Mesenchymal stem cell (in vitro differentiated cells and primary cell): ENCODE data around the gene MAP1A.

Source experiments
- DNase-seq: peaks from one replicate; pipeline ENCODE4 v3.0.0-alpha.2; 2013
- H2AFZ ChIP-seq: one replicate; pipeline ENCODE4 v1.6.1; 2013; ENCODE audit warnings: low read depth, mild to moderate bottlenecking, control low read depth, inconsistent platforms, low read length, moderate library complexity
- H2AK5ac ChIP-seq: 2 replicates; pipeline ENCODE4 v1.6.1; 2013; ENCODE audit warnings: low read length, moderate library complexity, mild to moderate bottlenecking, inconsistent platforms; ENCODE audit not compliant: severe bottlenecking
- H2BK120ac ChIP-seq: one replicate; pipeline ENCODE4 v1.6.1; 2013; ENCODE audit warnings: low read depth, mild to moderate bottlenecking, inconsistent platforms, low read length, moderate library complexity
- H2BK12ac ChIP-seq, 2 experiments: one replicate each; pipeline ENCODE4 v1.6.1; 2013; ENCODE audit warnings: inconsistent platforms in 2 of 2, low read length in 2 of 2, mild to moderate bottlenecking in 2 of 2, moderate library complexity in 2 of 2, control low read depth in 1 of 2
- H2BK15ac ChIP-seq: one replicate; pipeline ENCODE4 v1.6.1; 2013; ENCODE audit warnings: mild to moderate bottlenecking, low read depth, inconsistent platforms; ENCODE audit not compliant: poor library complexity, severe bottlenecking
- H2BK5ac ChIP-seq: 2 replicates; pipeline ENCODE4 v1.6.1; 2013; ENCODE audit warnings: low read depth, mild to moderate bottlenecking, low read length, control low read depth, inconsistent platforms; ENCODE audit not compliant: poor library complexity, severe bottlenecking
- H3K14ac ChIP-seq, 2 experiments: one replicate each; pipeline ENCODE4 v1.6.1; 2013; ENCODE audit warnings: inconsistent platforms in 2 of 2, low read length in 2 of 2, control low read depth in 1 of 2, mild to moderate bottlenecking in 1 of 2, moderate library complexity in 1 of 2
- H3K18ac ChIP-seq, 2 experiments: one replicate each; pipeline ENCODE4 v1.6.1; 2013; ENCODE audit warnings: inconsistent platforms in 2 of 2, low read length in 2 of 2, control low read depth in 1 of 2, low read depth in 1 of 2, mild to moderate bottlenecking in 1 of 2
- H3K23ac ChIP-seq, 2 experiments: one replicate each; pipeline ENCODE4 v1.6.1; 2013; ENCODE audit warnings: inconsistent platforms in 2 of 2, low read length in 2 of 2, mild to moderate bottlenecking in 2 of 2, moderate library complexity in 2 of 2, control low read depth in 1 of 2
- H3K27ac ChIP-seq: 2 replicates; pipeline ENCODE4 v1.5.1; 2013; ENCODE audit warnings: mild to moderate bottlenecking, moderate library complexity, low read length, control low read depth, inconsistent platforms; ENCODE audit not compliant: poor library complexity, severe bottlenecking
- H3K27me3 ChIP-seq, 2 experiments: 2 replicates each; pipeline versions ENCODE4 v1.6.1 to v1.7.0; 2013; ENCODE audit warnings: low read length in 2 of 2, mild to moderate bottlenecking in 2 of 2, moderate library complexity in 2 of 2, control low read depth in 1 of 2, inconsistent platforms in 1 of 2; ENCODE audit not compliant: control insufficient read depth in 1 of 2, insufficient read depth in 1 of 2
- H3K36me3 ChIP-seq, 2 experiments: 2 replicates each; pipeline versions ENCODE4 v1.6.1 to v1.7.0; 2013; ENCODE audit warnings: low read length in 2 of 2, control low read depth in 1 of 2, inconsistent platforms in 1 of 2, low read depth in 1 of 2, mild to moderate bottlenecking in 1 of 2; ENCODE audit not compliant: insufficient read depth in 2 of 2, control insufficient read depth in 1 of 2
- H3K4ac ChIP-seq, 2 experiments: one replicate each; pipeline ENCODE4 v1.6.1; 2013; ENCODE audit warnings: inconsistent platforms in 2 of 2, low read length in 2 of 2, mild to moderate bottlenecking in 2 of 2, moderate library complexity in 2 of 2, control low read depth in 1 of 2, low read depth in 1 of 2
- H3K4me1 ChIP-seq: 2 replicates; pipeline ENCODE4 v1.6.1; 2013; ENCODE audit warnings: low read depth, low read length, control low read depth; ENCODE audit not compliant: control insufficient read depth, insufficient read depth
- H3K4me2 ChIP-seq: 2 replicates; pipeline ENCODE4 v1.6.1; 2013; ENCODE audit warnings: low read length, mild to moderate bottlenecking, inconsistent platforms; ENCODE audit not compliant: poor library complexity, severe bottlenecking
- H3K4me3 ChIP-seq, 2 experiments: 2 replicates each; pipeline versions ENCODE4 v1.5.1 to v1.7.0; 2013; ENCODE audit warnings: low read length in 2 of 2, mild to moderate bottlenecking in 2 of 2, control low read depth in 1 of 2, low read depth in 1 of 2; ENCODE audit not compliant: insufficient read depth in 1 of 2
- H3K79me1 ChIP-seq: replicated peaks from 2 replicates; pipeline ENCODE4 v1.6.1; 2013; ENCODE audit warnings: mild to moderate bottlenecking, control low read depth, low read length, inconsistent platforms; ENCODE audit not compliant: poor library complexity, severe bottlenecking
- H3K9ac ChIP-seq: 2 replicates; pipeline ENCODE4 v1.7.0; 2013; ENCODE audit warnings: mild to moderate bottlenecking, low read length, moderate library complexity
- H3K9me3 ChIP-seq: 2 replicates; pipeline ENCODE4 v1.7.0; 2013; ENCODE audit warnings: mild to moderate bottlenecking, low read length; ENCODE audit not compliant: control insufficient read depth
- H4K8ac ChIP-seq: one replicate; pipeline ENCODE4 v1.6.1; 2013; ENCODE audit warnings: inconsistent platforms, mild to moderate bottlenecking, low read length, moderate library complexity
- H4K91ac ChIP-seq: one replicate; pipeline ENCODE4 v1.6.1; 2013; ENCODE audit warnings: mild to moderate bottlenecking, low read length, inconsistent platforms
- WGBS: methylation state at CpG from one replicate; pipeline ENCODE4 v1.1.7; 2013; ENCODE audit warnings: mixed read lengths; 5-methylcytosine and 5-hydroxymethylcytosine counted together

The MAP1A gene

DNA sequence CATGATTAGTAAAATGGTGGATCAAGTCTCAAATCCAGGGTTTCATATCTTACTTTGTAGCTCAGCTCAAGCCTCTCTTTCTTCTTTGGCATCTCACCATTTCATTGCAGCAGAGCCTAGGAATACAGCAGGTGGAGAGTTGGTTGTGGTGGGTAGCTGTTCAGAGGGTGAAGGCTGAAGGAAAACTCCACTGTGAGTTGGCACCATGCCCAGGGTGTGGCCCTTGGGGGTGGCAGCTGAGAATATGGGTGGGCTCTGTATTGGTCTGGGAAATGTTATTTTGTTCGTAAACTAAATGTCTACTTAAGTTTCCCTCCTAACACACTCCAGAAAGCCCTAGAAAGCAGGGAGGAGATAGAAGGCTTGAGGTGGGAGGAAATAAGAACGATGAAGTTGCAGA is 1.7 kb upstream of the MAP1A start:
- WGBS, result no CpG with 5 or more reads among the region's 2 CpGs

DNA sequence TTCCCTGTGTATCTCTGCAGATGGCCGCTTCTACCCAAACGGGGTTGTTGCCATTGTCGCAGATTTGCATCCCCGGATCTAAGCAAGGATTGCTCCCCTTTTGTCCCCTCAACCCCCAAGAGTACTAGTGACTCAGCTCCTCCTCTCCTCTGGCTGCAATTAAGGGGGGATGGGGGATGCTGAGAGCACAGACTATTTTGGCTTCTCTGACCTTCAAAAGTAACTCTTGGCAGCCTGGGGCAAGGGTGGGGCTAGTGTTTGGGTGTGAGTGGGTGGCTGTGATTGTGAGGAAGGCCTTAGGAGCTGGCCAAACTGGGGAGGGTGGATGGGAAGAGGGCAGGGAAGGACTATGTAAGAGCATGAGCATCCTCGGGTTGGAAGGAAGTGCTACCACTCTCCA is 1.2 kb upstream of the MAP1A start:
- peak overlapping the region; percentile 54 for H2BK120ac ChIP-seq
- H3K36me3 ChIP-seq, result peaks cover 8 to 14% of the 10 kb centered on the region in 2 experiments
- no peak overlapping the region for H2BK5ac ChIP-seq
- H4K91ac ChIP-seq, result peak overlapping the region; percentile 71
- peak overlapping the region; percentile 11 to 69 for H2BK12ac ChIP-seq
- peak overlapping the region; percentile 22 to 85 for H3K18ac ChIP-seq
- no peak overlapping the region for H2AFZ ChIP-seq
- peak; percentile 28 for DNase-seq
- no peak overlapping the region for H3K23ac ChIP-seq
- peak overlapping the region; percentile 83 for H4K8ac ChIP-seq
- no peaks in the 10 kb centered on the region for H3K9me3 ChIP-seq
- peaks cover 19% of the 10 kb centered on the region for H3K79me1 ChIP-seq
- peak overlapping the region in 1 of 2 experiments; percentile 99 for H3K4me3 ChIP-seq
- H3K27me3 ChIP-seq, result peaks cover 0 to 14% of the 10 kb centered on the region in 2 experiments
- peak overlapping the region in 1 of 2 experiments; percentile 37 for H3K4ac ChIP-seq
- peaks cover 28% of the 10 kb centered on the region for H3K4me1 ChIP-seq
- H2AK5ac ChIP-seq, result peak overlapping the region; percentile 14
- H3K4me2 ChIP-seq, result no peak overlapping the region
- WGBS, result 40% methylated on average over 2 of the region's 5 CpGs
- peak overlapping the region; percentile 95 for H3K9ac ChIP-seq
- H2BK15ac ChIP-seq, result peak overlapping the region; percentile 50
- H3K27ac ChIP-seq, result peak overlapping the region; percentile 3
- no peak overlapping the region for H3K14ac ChIP-seq

More for the DNA sequence above, 1.7 kb upstream of the MAP1A start:
- H2BK15ac ChIP-seq, result no peak overlapping the region
- peaks cover 19% of the 10 kb centered on the region for H3K79me1 ChIP-seq
- peaks cover 32% of the 10 kb centered on the region for H3K4me1 ChIP-seq
- peak overlapping the region in 1 of 2 experiments; percentile 48 for H3K18ac ChIP-seq
- peak overlapping the region in 1 of 2 experiments; percentile 99 for H3K4me3 ChIP-seq
- H3K23ac ChIP-seq, result no peak overlapping the region
- H4K91ac ChIP-seq, result no peak overlapping the region
- DNase-seq, result no peak
- H2AK5ac ChIP-seq, result peak overlapping the region; percentile 72
- no peak overlapping the region for H3K4me2 ChIP-seq
- H3K9ac ChIP-seq, result peak overlapping the region; percentile 95
- H3K27ac ChIP-seq, result no peak overlapping the region
- H2AFZ ChIP-seq, result no peak overlapping the region
- H3K9me3 ChIP-seq, result no peaks in the 10 kb centered on the region
- no peak overlapping the region for H2BK120ac ChIP-seq
- H2BK5ac ChIP-seq, result no peak overlapping the region
- H3K27me3 ChIP-seq, result peaks cover 0 to 14% of the 10 kb centered on the region in 2 experiments
- H3K36me3 ChIP-seq, result peaks cover 4 to 10% of the 10 kb centered on the region in 2 experiments
- H3K14ac ChIP-seq, result no peak overlapping the region
- no peak overlapping the region for H3K4ac ChIP-seq
- peak overlapping the region; percentile 83 for H4K8ac ChIP-seq
- H2BK12ac ChIP-seq, result peak overlapping the region in 1 of 2 experiments; percentile 55

DNA sequence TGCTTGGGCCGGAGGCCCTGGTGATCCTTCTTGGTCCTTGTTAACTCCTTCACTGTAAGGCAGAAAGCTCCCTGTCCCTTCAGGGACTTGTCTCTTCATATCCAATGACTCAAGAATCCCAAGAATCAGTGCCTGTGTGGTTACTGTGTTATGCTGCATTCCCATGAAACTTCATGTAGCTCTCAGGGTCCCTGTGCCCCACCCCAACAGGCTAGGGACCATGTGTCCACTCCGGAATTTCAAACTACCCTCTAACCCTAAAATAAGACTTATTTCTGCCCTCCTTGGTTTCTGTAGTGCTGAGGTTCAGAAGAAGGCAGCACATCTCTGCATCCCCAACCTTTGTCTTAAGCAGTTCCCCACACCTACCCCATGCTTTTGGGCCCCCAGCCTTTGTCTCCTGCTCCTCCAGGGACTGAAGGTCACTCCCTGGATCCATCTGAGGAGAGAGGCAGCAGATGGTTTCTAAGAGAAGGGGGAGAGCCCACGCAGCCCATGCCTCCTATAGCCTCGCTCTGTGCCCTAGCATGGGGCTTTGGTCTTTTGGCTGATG is 531 bp upstream of the MAP1A start:
- WGBS, result 10% methylated on average over 4 of the region's 4 CpGs
- peaks cover 0 to 9% of the 10 kb centered on the region in 2 experiments for H3K27me3 ChIP-seq
- peak overlapping the region; percentile 75 to 88 for H3K4ac ChIP-seq
- H3K4me2 ChIP-seq, result peak overlapping the region; percentile 69
- H2AK5ac ChIP-seq, result peak overlapping the region; percentile 43
- H3K79me1 ChIP-seq, result peaks cover 23% of the 10 kb centered on the region
- peak overlapping the region; percentile 95 for H3K9ac ChIP-seq
- H3K18ac ChIP-seq, result peak overlapping the region; percentile 81 to 89
- H2BK12ac ChIP-seq, result peak overlapping the region; percentile 34 to 99
- H2BK5ac ChIP-seq, result no peak overlapping the region
- peak overlapping the region; percentile 73 for H2BK15ac ChIP-seq
- H3K9me3 ChIP-seq, result no peaks in the 10 kb centered on the region
- peak overlapping the region; percentile 80 for H4K8ac ChIP-seq
- peak overlapping the region; percentile 39 for H3K27ac ChIP-seq
- H4K91ac ChIP-seq, result peak overlapping the region; percentile 55
- H3K14ac ChIP-seq, result peak overlapping the region in 1 of 2 experiments; percentile 49
- H3K4me3 ChIP-seq, result peak overlapping the region; percentile 41 to 99
- peak; percentile 76 for DNase-seq
- peak overlapping the region; percentile 75 for H2BK120ac ChIP-seq
- H3K36me3 ChIP-seq, result peaks cover 15 to 21% of the 10 kb centered on the region in 2 experiments
- H3K23ac ChIP-seq, result no peak overlapping the region
- H3K4me1 ChIP-seq, result peaks cover 24% of the 10 kb centered on the region
- H2AFZ ChIP-seq, result peak overlapping the region; percentile 56

DNA sequence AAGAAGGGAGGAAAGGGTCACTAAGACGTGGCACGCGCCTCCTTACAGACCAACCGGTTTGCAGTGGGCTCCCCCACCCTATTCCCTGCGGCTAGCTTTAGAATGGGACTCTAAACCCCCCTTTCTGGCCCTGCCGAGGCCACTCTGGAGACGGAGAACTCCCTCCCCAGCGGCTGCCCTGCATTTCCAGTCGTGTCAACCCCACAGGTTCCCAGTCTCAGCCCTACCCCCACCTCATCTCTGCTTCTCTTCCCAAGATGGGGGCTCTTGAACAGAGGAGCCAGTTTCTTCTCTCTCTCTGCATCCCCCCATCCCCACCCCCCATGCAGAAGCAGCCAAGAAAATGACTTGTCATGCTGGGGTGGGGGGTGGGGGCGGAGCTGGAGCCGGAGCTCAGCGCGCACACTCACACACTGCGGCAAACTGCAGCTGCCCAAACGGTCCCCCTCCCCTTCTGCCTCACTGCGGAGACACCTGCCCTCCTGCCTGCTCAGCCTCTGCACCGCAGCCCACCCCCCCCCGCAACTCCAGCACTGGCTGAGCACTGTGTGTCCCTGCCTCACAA is 871 bp downstream of the MAP1A start:
- no peaks in the 10 kb centered on the region for H3K27me3 ChIP-seq
- peak overlapping the region; percentile 70 to 73 for H3K18ac ChIP-seq
- DNase-seq, result peak; percentile 63
- H2BK5ac ChIP-seq, result no peak overlapping the region
- H2BK15ac ChIP-seq, result no peak overlapping the region
- peaks cover 28 to 35% of the 10 kb centered on the region in 2 experiments for H3K36me3 ChIP-seq
- H2BK12ac ChIP-seq, result peak overlapping the region in 1 of 2 experiments; percentile 27
- H2BK120ac ChIP-seq, result no peak overlapping the region
- peak overlapping the region; percentile 90 for H3K4me2 ChIP-seq
- under 1% methylated on average over 17 of the region's 18 CpGs for WGBS
- H3K4ac ChIP-seq, result peak overlapping the region; percentile 94 to 97
- peaks cover 24% of the 10 kb centered on the region for H3K4me1 ChIP-seq
- H3K9me3 ChIP-seq, result no peaks in the 10 kb centered on the region
- no peak overlapping the region for H2AK5ac ChIP-seq
- H3K27ac ChIP-seq, result peak overlapping the region; percentile 59
- H3K4me3 ChIP-seq, result peak overlapping the region; percentile 73 to 99
- H3K23ac ChIP-seq, result peak overlapping the region in 1 of 2 experiments; percentile 85
- H4K8ac ChIP-seq, result peak overlapping the region; percentile 45
- H2AFZ ChIP-seq, result no peak overlapping the region
- peak overlapping the region in 1 of 2 experiments; percentile 94 for H3K14ac ChIP-seq
- H3K9ac ChIP-seq, result peak overlapping the region; percentile 96
- peak overlapping the region; percentile 54 for H4K91ac ChIP-seq
- peaks cover 32% of the 10 kb centered on the region for H3K79me1 ChIP-seq
